ENCODE measurements around the gene RNF10.

- no peak for TF ChIP-seq CTCF (IDR thresholded peaks at IDR 0.05; ENCODE audit: insufficient read depth, low read length, poor library complexity, severe bottlenecking)
- TF ChIP-seq EZH2phosphoT487 (conservative IDR thresholded peaks at IDR 0.05; ENCODE audit: low read length) = no peak
Measured at GRCh38 chr12:120581998-120582397, 47.8 kb downstream of the RNF10 start.
